Measurements from ENCODE around the gene IL4R.

Gene IL4R

GRCh38 chr16:27350006-27350405 is 36.2 kb downstream of the IL4R start:
- no peaks in the 10 kb centered on the region for H3K4me1 ChIP-seq (ENCODE audit: low read length)
- TF ChIP-seq EZH2phosphoT487 (IDR thresholded peaks at IDR 0.05; ENCODE audit: low read length) (no peak), CTCF (IDR thresholded peaks at IDR 0.05; ENCODE audit: low read length) (no peak), EZH2 (optimal IDR thresholded peaks at IDR 0.05; ENCODE audit: low read depth, low read length) (no peak)
- H3K4me2 ChIP-seq (ENCODE audit: low read depth, low read length): no peak overlapping the region
- DNase-seq: no peak
- H3K4me3 ChIP-seq (ENCODE audit: low read length): no peak overlapping the region
- no peak overlapping the region for H3K9ac ChIP-seq (ENCODE audit: low read length)
- H3K27ac ChIP-seq (ENCODE audit: low read length): no peak overlapping the region
- no peaks in the 10 kb centered on the region for H3F3A ChIP-seq (ENCODE audit: insufficient read depth, low read length)
- H3K9me3 ChIP-seq (replicated peaks; ENCODE audit: insufficient read depth, low read length): no peaks in the 10 kb centered on the region
- no peaks in the 10 kb centered on the region for H3K79me2 ChIP-seq (ENCODE audit: low read length)
- H2AFZ ChIP-seq (ENCODE audit: low read length): no peak overlapping the region
- no peaks in the 10 kb centered on the region for H3K36me3 ChIP-seq (replicated peaks; ENCODE audit: insufficient read depth, low read length)
- no peaks in the 10 kb centered on the region for H3K27me3 ChIP-seq (replicated peaks; ENCODE audit: insufficient read depth, low read length)
- H4K20me1 ChIP-seq (ENCODE audit: insufficient read depth, low read length): no peaks in the 10 kb centered on the region
- H3K9me2 ChIP-seq (replicated peaks; ENCODE audit: insufficient read depth, low read length): no peaks in the 10 kb centered on the region

- DNase-seq: no peak
- Histone ChIP-seq H3K27ac (ENCODE audit: low read length) (no peak overlapping the region), H3K4me3 (ENCODE audit: low read length) (no peak overlapping the region), H3K4me2 (ENCODE audit: low read depth, low read length) (no peak overlapping the region), H3F3A (ENCODE audit: insufficient read depth, low read length) (no peaks in the 10 kb centered on the region), H3K36me3 (replicated peaks; ENCODE audit: insufficient read depth, low read length) (no peaks in the 10 kb centered on the region), H3K79me2 (ENCODE audit: low read length) (no peaks in the 10 kb centered on the region), H3K27me3 (replicated peaks; ENCODE audit: insufficient read depth, low read length) (no peaks in the 10 kb centered on the region), H3K9ac (ENCODE audit: low read length) (no peak overlapping the region), H3K9me2 (replicated peaks; ENCODE audit: insufficient read depth, low read length) (no peaks in the 10 kb centered on the region), H2AFZ (ENCODE audit: low read length) (no peak overlapping the region), H4K20me1 (ENCODE audit: insufficient read depth, low read length) (no peaks in the 10 kb centered on the region), H3K9me3 (replicated peaks; ENCODE audit: insufficient read depth, low read length) (no peaks in the 10 kb centered on the region), H3K4me1 (ENCODE audit: low read length) (no peaks in the 10 kb centered on the region)
- TF ChIP-seq CTCF (IDR thresholded peaks at IDR 0.05; ENCODE audit: low read length) (no peak), EZH2 (optimal IDR thresholded peaks at IDR 0.05; ENCODE audit: low read depth, low read length) (no peak), EZH2phosphoT487 (IDR thresholded peaks at IDR 0.05; ENCODE audit: low read length) (no peak)
Observed at GRCh38 chr16:27351989-27352388, 38.2 kb downstream of the IL4R start.

- Histone ChIP-seq H3K27me3 (replicated peaks; ENCODE audit: insufficient read depth, low read length) (no peaks in the 10 kb centered on the region), H3K4me3 (ENCODE audit: low read length) (no peak overlapping the region), H3K4me1 (ENCODE audit: low read length) (no peaks in the 10 kb centered on the region), H3K9ac (ENCODE audit: low read length) (no peak overlapping the region), H3K4me2 (ENCODE audit: low read depth, low read length) (no peak overlapping the region), H3K79me2 (ENCODE audit: low read length) (no peaks in the 10 kb centered on the region), H3F3A (ENCODE audit: insufficient read depth, low read length) (no peaks in the 10 kb centered on the region), H4K20me1 (ENCODE audit: insufficient read depth, low read length) (no peaks in the 10 kb centered on the region), H3K36me3 (replicated peaks; ENCODE audit: insufficient read depth, low read length) (no peaks in the 10 kb centered on the region), H3K27ac (ENCODE audit: low read length) (no peak overlapping the region), H3K9me3 (replicated peaks; ENCODE audit: insufficient read depth, low read length) (no peaks in the 10 kb centered on the region), H3K9me2 (replicated peaks; ENCODE audit: insufficient read depth, low read length) (no peaks in the 10 kb centered on the region), H2AFZ (ENCODE audit: low read length) (no peak overlapping the region)
- DNase-seq: no peak
- no peak for TF ChIP-seq EZH2 (optimal IDR thresholded peaks at IDR 0.05; ENCODE audit: low read depth, low read length)
- TF ChIP-seq CTCF (IDR thresholded peaks at IDR 0.05; ENCODE audit: low read length): no peak
- no peak for TF ChIP-seq EZH2phosphoT487 (IDR thresholded peaks at IDR 0.05; ENCODE audit: low read length)
Observed at GRCh38 chr16:27353853-27354252, 40.1 kb downstream of the IL4R start.
